A549 treated with AZD9567 at 1 μM for 4 hours (cell line): Measurements from ENCODE around the gene CCDC71. TPM values are rescaled to one million over a fixed set of nuclear protein-coding genes. Genes with fewer than 3 reads are reported as not detected.

Experiments
- total RNA-seq: library from RNA; stranded (reverse); fragments of 200-300 nt; extraction: Qiagen RNA extraction; gene quantifications from 5 replicates; pipeline ENCODE4 v1.2.3, GENCODE V29; 2022; ENCODE audit not compliant: insufficient read depth

CCDC71 gene
- total RNA-seq, result 13.6 to 16.8 TPM (median 15.9 TPM) in 5 replicates

GRCh38 chr3:49165771-49166751, at the start of gene CCDC71:
Gene CCDC71, minus strand, starts transcription at chr3:49166331. Its CDS starts 2,123 bp downstream, at chr3:49164208.

GRCh38 chr3:49171119-49171774, 5.1 kb upstream of the CCDC71 start, which contains the start of gene KLHDC8B:
Gene KLHDC8B, plus strand, starts transcription at chr3:49171598. Its CDS starts 1,172 bp downstream, at chr3:49172770.

GRCh38 chr3:49132437-49133225, 33.5 kb downstream of the CCDC71 start, which contains the start of gene LAMB2:
Gene LAMB2, minus strand, starts transcription at chr3:49133050. Its CDS starts 183 bp downstream, at chr3:49132867.

GRCh38 chr3:49120438-49121131, 45.5 kb downstream of the CCDC71 start, which contains the start of gene USP19:
Gene USP19, minus strand, starts transcription at chr3:49120823. Its CDS starts 1,678 bp downstream, at chr3:49119145.

Other genes with a start within 250 kb of the CCDC71 start
- gene ARIH2, start 247.5 kb downstream of the CCDC71 start, total RNA-seq, result 51.8 to 67.0 TPM (median 55.1 TPM) in 5 replicates
- gene P4HTM, start 176.1 kb downstream of the CCDC71 start, total RNA-seq, result 17.1 to 20.0 TPM (median 18.3 TPM) in 5 replicates
- gene WDR6, start 158.9 kb downstream of the CCDC71 start, total RNA-seq, result 62.9 to 82.1 TPM (median 77.8 TPM) in 5 replicates
- gene DALRD3, start 147.8 kb downstream of the CCDC71 start, total RNA-seq, result 19.8 to 26.3 TPM (median 26.0 TPM) in 5 replicates
- 64.2 to 93.5 TPM (median 87.1 TPM) in 5 replicates for gene NDUFAF3, start 144.2 kb downstream of the CCDC71 start, total RNA-seq
- gene IMPDH2, start 136.9 kb downstream of the CCDC71 start, total RNA-seq, result 128 to 175 TPM (median 165 TPM) in 5 replicates
- 35.3 to 40.4 TPM (median 38.3 TPM) in 5 replicates for gene QRICH1, start 72.3 kb downstream of the CCDC71 start, total RNA-seq
- 138 to 189 TPM (median 143 TPM) in 5 replicates for gene QARS1, start 61.6 kb downstream of the CCDC71 start, total RNA-seq
- 23.0 to 26.1 TPM (median 24.1 TPM) in 5 replicates for gene USP19, start 45.5 kb downstream of the CCDC71 start, total RNA-seq
- 98.2 to 133 TPM (median 104 TPM) in 5 replicates for gene LAMB2, start 33.3 kb downstream of the CCDC71 start, total RNA-seq
- 4.2 to 7.4 TPM (median 4.6 TPM) in 5 replicates for gene KLHDC8B, start 5.3 kb upstream of the CCDC71 start, total RNA-seq
- gene C3orf62, start 110.9 kb upstream of the CCDC71 start, total RNA-seq, result 1.7 to 3.0 TPM (median 1.9 TPM) in 5 replicates
- 11.6 to 14.8 TPM (median 14.2 TPM) in 5 replicates for gene USP4, start 173.7 kb upstream of the CCDC71 start, total RNA-seq
- 192 to 317 TPM (median 287 TPM) in 5 replicates for gene GPX1, start 192.0 kb upstream of the CCDC71 start, total RNA-seq
- 448 to 524 TPM (median 465 TPM) in 5 replicates for gene RHOA, start 245.6 kb upstream of the CCDC71 start, total RNA-seq
- gene TCTA, start 246.1 kb upstream of the CCDC71 start, total RNA-seq, result 20.1 to 24.9 TPM (median 21.9 TPM) in 5 replicates